ENCODE results near the gene NXT1.
A peak's percentile ranks its signal among the peaks of the same experiment; 100 is the strongest.
"Not testable (repeated sequence)": the region's sequence is repeated elsewhere in the genome, so short reads cannot be mapped to it uniquely, and the experiment has no call there.

The NXT1 gene

DNA sequence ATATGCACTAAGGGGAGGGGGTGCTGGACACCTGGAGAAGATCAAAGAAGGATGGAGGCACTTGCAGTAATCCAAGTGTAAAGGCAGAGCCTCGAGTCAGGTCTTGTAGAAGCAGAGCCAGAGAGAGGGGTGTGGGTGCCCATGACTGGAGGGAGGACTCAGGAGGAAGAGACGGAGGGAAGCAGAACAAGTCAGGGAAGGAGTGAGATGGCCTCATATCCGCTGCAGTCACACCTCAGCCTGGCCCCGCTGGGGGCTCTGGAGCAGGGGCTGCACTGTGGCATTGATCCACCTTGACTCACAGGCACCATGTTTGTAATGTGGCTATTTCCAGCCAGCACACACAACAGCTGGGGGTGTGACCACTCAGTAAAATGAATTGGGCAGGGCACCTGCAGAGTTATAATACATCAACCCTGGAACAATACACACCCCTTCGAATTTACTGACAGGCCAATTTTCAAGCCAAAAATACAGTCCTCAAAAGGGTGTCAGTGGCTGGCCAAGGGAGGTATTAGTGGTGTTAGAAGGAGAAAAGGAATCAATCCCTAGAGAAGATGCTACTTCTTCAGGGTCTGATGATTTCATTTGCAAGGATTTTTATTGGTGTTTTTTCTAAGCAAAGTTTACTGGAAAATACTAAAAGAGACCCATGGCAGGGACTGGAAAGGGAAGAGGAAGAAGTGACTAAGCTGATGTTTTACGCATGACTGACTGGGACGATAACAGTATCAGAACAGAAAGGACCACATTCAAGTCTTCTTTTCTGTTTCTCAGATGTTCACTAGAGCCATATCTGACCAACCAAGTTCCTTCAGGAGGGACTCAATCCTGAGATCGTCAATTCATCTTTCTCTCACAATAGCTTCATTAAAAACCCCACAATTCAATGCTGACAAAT, 18.9 kb upstream of the NXT1 start:
- no peak for DNase-seq

DNA sequence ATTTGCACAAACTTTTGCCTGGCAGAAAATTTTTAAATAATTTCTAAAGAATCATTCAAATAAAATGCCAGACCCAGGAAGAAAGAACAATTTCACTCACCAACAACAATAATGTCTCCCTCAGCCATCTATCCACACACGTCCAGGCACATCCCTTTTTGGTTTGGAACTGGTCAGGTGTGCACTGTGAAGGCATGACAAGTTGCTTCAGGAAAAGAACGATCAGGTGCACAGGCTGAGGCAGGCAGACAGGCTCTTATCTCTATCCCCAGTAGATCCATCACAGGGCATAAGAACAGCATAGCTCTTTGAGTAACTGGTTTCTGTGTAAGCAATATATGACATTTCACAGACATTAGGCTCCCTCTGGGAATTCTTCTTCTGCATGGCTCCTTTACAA, 18.1 kb upstream of the NXT1 start:
- DNase-seq = no peak

DNA sequence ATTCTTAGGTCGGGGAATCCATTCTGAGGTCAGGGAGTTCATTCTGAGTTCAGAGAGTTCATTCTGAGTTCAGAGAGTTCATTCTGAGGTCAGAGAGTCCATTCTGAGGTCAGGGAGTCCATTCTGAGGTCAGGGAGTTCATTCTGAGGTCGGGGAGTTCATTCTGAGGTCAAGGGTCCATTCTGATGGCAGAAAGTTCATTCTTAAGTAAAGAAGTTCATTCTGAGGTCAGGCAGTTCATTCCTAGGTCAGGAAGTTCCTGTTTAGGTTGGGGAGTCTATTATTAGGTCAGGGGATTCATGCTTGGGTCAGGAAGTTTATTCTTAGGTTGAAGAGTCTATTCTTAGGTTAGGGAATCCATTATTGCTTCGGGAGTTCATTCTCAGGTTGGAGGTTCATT, 16.5 kb upstream of the NXT1 start:
- no peak for DNase-seq

DNA sequence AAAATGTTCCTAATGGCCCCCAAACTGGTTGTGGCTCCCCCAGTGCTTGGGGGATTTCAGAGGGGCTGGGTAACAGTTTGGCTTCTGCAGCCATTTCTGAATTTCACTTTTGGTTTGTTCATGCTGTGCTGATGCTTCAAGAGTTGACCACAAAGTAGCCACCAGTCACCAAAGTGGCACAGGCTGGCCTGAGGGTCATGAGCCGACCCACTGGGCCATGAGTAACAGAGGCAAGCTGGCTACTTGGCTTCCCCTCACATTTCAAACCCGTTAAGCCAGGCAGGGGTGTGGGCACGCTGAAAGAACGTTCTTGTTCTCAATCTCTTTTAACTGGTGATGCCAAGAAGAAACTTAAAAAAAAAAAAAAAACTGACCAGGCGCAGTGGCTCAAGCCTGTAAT, 15.1 kb upstream of the NXT1 start:
- DNase-seq = no peak

DNA sequence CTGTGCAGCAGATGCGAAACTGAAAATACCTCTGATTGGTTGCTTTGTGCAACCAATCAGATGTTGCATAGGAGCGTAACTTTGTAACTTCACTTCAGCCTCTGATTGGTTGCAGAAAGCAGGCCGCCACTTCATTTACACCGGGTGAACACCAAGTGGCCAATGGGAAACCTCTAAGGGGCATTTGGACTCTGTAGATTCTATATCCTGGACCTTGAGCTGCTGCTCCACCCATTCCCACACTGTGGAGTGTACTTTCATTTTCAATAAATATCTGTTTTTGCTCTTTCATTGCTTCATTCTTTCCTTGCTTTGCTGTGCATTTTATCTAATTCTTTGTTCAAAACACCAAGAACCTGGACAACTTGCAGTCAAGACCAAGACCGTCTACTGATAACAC, 14.1 kb upstream of the NXT1 start:
- DNase-seq = no peak

DNA sequence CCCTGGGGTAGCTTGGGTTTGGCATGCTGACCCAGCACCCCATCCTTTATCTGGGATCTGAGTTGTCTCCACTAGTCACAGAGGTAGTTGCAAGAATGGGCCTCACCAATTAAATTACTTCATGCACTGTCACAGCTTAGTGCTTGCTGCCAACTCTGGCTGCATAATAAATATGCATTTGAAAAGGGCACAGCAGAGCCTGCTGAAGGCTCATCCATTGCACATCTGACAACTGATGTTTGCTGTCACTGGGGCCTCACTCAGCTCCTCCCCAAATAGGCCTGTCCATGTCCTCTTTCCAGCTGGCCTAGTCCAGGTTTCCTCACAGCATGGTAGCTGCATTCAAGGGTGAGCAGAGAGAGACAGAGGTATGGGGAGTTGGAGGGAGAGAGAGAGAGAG, 13.3 kb upstream of the NXT1 start:
- no peak for DNase-seq

DNA sequence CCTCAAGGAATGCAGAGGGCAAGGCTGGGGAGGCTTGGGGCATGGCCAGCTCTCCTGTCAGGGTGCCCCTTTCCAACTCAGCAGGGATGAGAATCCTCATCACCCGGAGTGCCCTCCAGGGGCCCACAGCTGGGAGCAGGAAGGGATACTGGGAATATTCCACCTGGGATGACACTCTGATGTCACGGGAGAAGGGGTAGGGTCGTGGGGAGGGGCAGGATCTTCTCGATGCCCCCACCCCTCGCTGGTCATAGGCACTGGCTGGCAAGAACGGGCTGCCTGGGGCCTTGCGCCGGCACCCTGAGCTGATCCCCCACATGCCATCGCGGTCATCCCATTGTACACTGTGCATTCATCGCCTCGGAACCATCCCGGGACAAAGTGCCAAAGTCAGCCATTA, 10.6 kb upstream of the NXT1 start:
- DNase-seq = no peak

DNA sequence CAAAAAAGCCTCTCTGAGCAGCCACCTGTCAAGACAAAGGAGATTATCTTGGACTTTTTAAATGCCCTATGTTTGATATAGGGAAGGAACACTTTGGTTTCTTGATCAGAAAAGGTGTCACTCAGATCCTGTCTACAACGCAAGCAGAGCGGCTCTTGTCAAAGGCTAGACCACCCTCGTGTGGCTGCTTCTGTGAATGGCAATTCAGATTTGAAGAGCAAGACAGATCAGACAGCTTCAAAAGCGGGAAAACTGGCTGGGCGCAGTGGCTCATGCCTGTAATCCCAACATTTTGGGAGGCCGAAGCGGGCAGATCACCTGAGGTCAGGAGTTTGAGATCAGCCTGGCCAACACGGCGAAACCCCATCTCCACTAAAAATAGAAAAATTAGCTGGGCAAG, 10.1 kb upstream of the NXT1 start:
- DNase-seq = no peak

DNA sequence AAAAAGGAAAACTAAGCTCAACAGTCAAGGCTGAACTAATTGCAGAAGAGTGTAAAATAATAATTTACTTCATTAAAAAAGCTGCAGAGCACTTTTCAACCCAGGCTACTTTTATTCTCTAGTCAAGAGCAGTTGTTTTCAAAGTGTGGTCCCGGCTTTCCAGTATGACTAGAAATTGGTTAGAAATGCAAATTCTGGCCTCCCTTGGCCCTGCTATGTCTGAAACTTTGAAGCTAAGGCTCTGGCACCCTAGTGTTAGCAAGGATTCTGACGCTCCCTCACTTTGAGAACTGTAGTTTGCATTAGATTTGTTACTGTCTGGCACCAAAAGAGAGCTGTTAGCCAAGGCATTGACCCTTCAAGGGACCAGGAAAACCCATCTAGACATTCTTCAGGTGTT, 9.5 kb upstream of the NXT1 start:
- DNase-seq = no peak

DNA sequence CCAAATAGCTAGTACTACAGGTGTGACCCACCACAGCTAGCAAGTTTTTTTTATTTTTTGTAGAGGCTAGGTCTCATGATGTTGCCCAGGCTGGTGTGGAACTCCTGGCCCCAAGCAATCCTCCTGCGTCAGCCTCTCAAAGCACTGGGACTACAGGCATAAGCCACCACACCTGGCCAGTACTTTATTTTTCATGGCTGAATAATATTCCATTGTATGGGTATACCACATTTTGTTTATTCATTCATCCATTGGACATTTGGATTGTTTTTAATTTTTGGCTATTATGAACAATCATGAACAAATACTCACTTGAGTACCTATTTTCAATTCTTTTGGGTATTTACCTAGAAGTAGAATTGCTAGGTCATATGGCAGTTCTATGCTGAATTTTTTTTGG, 7.0 kb upstream of the NXT1 start:
- DNase-seq = no peak

DNA sequence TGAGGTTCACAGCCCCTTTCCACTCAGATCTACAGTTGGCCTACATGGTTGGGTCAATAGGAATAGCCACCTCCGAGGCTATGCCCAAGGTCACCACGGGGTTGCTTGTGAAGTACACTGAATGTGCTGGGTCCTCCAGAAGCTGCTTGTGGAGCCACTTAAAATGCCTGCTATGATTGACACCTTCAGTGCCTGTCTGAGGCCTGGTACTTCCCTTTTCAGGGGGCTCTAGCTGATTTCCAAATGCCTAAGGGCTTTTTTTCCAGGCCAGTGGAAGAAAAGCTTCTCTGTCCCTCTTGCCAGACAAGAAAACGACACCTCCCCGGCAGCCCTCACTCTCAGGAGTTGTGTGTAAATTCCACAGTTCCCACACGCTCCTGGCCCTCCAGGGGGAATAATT, 6.3 kb upstream of the NXT1 start:
- no peak for DNase-seq

DNA sequence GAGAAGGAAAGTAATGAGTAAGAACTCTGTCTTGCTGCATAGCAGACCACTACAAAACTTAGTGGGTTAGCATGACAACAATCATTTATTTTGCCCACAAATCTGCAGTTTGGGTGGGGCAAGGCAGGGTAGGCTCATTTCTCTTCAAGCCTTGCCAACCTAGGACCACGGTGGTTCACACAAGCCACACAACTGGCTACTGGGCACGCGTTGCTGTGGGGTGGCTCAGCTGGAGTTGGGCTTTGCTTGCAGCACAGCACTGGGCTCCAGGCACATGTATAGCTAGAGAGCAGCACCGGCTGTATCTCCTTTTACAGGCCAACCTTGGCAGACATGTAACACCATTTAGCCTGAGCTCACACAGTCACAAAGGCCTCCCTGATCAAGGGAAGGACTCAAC, 4.6 kb upstream of the NXT1 start:
- DNase-seq = peak; percentile 11

DNA sequence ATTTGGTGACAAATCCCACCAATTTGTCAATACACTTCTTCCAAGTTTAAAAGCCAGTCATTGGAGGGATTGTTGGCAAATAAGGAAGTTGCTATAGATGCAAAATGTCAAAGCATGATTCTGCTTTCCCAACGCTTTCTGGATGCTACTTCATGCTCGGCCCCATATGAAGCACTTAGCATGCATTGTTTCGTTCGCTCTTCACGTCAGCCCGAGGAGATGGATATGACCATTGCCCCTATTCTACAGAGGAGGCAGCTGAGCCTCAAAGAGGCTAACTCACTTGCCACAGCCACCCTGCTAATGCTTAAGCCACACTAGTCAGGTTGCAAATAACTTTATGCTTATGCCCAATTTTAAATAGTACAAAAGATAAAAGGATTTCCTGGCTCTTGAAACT, 2.8 kb upstream of the NXT1 start:
- DNase-seq = peak; percentile 15

DNA sequence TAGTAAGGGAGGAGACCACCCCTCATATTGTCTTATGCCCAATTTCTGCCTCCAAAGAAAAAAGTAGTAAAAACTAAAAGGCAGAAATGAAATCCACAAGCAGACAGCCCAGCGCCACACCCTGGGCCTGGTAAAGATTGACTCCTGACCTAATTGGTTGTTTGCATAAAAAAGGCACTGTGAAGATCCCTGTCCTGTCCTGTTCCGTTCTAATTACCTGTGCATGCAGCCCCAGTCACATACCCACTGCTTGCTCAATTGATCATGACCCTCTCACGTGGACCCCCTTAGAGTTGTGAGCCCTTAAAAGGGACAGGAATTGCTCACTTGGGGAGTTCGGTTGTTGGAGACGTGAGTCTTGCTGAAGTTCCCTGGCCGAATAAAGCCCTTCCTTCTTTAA, 2.1 kb upstream of the NXT1 start:
- DNase-seq = not testable (repeated sequence)

DNA sequence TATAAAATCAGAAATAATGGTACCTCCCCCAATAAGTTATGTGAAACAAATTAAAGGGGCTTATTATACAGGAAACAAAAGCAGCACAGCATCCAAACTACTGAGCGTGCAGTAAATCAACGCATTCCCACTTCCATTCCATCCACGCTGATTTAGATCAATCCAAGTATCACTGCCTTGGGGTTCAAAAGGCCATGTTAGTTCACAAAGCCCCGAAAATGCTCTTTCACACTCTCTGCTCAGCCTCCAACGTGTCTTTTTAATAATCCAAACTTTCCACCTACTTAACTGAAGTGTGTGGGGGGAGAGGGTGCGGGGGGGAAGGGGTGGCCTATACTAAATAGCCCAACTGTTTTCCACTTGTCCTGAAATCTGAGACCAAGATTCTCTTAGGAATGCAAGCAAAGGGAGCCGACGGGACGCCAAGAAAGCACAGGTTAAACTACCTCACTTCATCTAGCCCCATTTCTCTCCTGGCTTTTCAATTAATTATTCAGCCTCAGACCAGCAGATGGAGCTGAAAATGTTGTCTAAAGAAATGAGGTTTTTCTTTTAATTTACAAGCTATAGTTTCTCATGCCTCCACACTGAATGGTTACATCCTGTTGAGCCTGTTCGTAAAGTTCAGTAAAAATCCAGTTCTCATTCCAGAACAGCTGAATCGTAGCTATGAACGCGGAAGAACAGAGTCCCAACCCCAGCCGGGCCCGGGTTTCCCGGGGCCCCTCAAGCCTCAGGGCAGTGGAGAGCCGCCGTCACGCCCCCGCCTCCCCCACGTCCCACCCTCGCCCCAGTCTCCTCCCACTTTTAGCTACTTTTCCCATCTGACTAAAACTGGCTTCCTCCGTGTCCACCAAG, 1.0 kb upstream of the NXT1 start:
- peak; percentile 64 for DNase-seq

DNA sequence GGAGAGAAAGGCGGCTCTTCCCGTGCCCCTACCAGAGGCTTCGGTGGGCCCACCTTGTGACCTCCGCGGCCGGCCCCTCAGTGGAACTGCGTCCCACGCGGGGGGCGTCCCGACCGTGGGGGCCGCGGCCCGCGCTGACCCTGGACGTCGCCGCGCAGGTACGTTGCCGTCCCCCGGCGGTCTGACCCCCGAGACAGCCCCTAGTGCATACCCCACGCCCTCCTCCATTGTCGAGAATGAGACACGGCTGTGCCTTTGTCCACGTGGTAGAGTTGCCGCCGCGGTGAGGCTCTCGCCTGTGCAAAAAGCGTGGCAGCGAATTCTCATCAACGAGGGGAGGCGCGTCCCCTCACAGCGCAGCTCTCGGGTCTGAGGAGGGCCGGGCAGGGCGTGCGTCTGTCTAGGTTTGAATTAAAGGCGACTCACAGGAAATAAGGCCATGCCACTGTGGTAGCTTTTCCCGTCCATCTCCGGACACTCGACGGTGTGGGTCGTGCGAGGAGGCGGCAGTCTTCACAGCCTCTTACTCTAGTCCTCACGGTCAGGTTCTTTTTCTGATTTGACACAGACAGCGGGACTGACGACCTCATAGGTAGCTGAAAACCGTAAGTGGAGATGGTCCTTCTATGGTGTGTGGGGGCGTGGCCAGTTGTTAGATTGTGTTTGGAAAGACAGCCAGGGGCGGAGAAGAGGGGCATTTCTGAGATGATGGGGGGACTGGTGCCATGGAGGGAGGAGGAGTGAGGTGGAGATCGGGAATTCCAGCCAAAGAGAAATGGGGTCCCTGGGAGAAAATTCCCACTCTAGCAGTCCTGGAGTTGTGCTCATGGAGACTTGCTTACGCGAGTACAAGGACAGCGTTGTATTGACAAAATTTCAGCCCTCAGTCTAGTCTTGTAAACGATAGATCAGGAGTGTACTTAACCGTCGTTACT, 580 bp downstream of the NXT1 start:
- DNase-seq = no peak

DNA sequence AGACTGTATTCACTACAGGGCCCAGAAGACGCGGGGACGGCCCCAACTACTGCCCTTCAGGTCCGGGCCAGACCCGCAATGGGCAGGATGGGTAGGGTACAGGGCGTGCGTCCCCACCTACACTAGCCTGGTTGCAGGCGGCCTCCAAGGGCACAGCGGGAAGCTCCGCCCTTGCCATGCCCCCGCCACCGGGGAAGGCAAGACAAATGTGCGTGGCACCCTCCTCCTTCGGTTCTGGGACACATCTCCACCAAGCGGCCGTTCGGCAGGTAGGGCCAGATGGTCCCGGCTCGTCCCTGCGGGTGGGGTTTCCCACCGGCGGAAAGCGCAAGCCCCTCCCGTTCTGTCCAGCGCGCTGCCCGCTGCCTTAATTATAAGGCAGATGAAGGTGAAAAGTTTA, 5.6 kb downstream of the NXT1 start:
- DNase-seq = no peak

DNA sequence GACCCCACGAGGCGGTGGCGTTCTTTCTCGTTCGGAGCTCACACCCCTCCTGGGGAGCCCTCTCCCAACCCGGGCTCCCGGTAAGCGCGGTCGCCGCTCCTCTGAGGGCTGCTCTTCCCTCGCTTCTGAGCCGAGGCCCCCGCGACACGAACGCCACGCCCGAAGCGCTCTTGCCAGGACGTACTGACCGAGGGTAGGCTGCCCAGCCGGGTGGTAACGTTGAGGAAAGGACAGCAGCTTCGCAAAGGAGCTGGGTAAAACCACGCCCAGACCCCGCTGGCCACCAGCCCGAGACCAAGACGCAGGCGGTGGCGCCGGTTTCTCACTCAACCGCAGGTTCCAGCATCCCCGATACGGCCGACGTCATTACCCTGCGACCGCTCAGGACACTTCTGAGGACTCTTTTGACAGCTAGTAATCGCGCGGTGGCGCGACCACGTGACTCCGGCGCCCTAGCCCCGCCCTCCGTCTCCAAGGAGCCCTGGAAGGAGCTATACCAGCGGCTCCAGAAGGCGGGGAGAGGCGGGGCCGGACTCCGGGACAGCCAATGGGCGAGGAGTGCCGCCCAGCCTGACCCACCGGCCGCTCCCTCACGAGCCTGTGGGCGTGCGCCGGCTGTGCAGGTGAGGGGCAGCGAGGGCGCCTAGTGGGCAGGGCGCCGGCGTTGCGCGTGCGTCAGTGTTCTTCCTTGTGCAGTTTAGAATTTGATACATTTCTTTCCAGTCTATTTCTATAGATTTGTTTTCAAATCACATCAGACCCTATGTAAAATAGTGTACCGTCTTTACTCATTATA, 7.4 kb downstream of the NXT1 start:
- peak; percentile 100 for DNase-seq

DNA sequence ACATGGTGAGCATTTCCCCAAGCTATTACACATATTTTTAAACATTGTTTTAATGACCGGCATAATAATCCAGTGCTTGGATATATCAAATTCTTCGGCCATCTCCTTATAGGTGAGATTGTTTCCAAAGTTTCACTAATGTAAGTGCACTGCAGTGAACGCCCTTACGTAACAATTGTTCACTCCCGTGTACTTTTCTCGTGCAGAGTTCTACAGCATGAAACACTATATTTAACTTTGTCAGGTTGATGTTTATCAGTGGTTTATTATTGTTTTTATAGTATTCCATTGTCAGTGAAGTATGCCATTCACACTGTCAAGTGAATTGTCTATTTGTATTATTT, 7.9 kb downstream of the NXT1 start:
- no peak for DNase-seq

DNA sequence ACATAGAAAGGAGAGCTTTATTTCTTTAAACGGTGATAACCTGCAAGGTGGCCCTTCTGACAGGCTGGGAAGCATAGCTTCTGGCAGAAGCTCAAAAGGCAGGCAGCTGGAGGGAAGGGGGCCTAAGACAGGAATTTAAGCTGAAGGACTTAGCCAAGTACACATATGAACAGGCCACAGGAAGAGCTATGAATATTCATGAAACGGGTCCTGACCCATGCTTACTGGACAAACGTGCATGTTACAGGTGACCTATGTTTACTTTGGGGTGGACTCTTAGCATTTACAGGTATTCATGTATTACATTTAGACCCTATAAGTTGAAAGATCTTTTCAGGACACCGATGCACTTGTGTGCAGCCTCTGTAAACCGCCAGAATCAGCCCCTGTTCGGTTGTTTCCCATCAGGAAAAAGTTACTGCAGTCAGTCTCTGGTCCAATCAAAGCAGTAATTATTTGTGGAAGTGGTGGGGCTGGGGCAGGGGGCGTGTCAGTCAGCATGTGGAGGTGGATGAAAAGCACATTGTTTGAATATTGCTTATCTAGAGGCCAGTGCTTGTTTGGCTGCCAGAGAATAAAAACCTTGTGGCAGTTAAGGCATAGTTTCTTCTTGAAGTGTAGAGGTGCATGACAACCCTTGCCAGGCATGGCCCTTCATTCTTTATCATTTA, 8.5 kb downstream of the NXT1 start:
- DNase-seq = no peak

DNA sequence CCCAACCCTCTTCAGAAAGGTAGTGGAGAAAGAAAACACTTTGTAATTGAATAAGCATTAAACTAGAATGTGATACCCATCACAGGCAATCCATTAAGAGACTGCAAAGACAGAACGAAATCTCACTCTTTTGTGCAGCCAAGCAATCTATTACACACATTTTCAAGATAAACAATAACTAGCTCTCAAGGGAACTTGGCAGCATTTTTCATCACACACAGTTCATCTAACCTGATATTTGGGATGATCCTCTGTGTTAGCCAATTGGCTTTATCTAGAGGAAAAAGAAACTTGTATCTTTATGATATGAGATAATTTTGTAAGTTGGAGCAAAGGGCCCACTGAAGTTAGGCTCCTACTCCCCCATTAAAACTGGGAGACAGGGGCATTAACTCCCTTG, 9.9 kb downstream of the NXT1 start:
- no peak for DNase-seq

DNA sequence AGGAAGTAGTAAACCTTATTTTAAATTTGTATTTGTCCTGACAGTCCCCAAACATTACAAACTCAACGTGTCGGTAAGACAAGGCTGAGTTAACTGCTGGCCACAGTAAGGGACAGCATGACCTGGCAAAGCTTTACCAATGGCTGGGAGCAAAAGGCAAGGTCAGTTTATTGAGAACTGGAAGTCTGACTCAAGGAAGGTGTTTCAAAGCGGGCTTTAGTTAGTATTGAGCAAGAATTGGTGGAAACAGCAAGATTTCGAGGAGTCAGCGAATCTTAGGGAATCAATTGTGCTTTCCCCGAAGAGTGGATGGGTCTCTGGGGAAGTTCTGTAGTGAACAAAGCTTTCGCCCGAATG, 10.5 kb downstream of the NXT1 start:
- DNase-seq = no peak

Data from activated CD8-positive, alpha-beta memory T cell treated with anti-CD3 and anti-CD28 coated beads for 24 hours (primary cell).